Skeletal muscle satellite cell (primary cell): ENCODE results near the gene HOXA7.

ENCODE experiments used
- H3K27me3 ChIP-seq: 2 replicates; pipeline ENCODE4 v1.7.0; 2013; ENCODE audit warnings: low read length; ENCODE audit not compliant: control insufficient read depth, insufficient read depth
- H3K36me3 ChIP-seq: 2 replicates; pipeline ENCODE4 v1.7.0; 2013; ENCODE audit warnings: mild to moderate bottlenecking, control low read depth, low read length; ENCODE audit not compliant: insufficient read depth
- H3K4me1 ChIP-seq: 2 replicates; pipeline ENCODE4 v1.7.0; 2013; ENCODE audit warnings: low read length; ENCODE audit not compliant: control insufficient read depth, insufficient read depth
- H3K4me2 ChIP-seq: 2 replicates; pipeline ENCODE4 v1.7.0; 2013; ENCODE audit warnings: mild to moderate bottlenecking, low read length
- H3K4me3 ChIP-seq: 2 replicates; pipeline ENCODE4 v1.7.0; 2013; ENCODE audit warnings: low read length
- H3K9ac ChIP-seq: 2 replicates; pipeline ENCODE4 v1.7.0; 2013; ENCODE audit warnings: mild to moderate bottlenecking, low read depth, low read length, moderate library complexity
- H3K9me3 ChIP-seq: replicated peaks from 2 replicates; pipeline ENCODE4 v1.7.0; 2013; ENCODE audit warnings: mild to moderate bottlenecking, control low read depth, low read length

The HOXA7 gene

GRCh38 chr7:27145165-27145913 is 11.1 kb downstream of the HOXA7 start:
- Histone ChIP-seq H3K4me1 (peaks cover 32% of the 10 kb centered on the region), H3K9ac (no peak overlapping the region), H3K36me3 (peaks cover 44% of the 10 kb centered on the region), H3K4me3 (no peak overlapping the region), H3K9me3 (no peaks in the 10 kb centered on the region), H3K4me2 (no peak overlapping the region), H3K27me3 (no peaks in the 10 kb centered on the region)

GRCh38 chr7:27144781-27145164 is 11.7 kb downstream of the HOXA7 start:
- Histone ChIP-seq H3K27me3 (no peaks in the 10 kb centered on the region), H3K4me1 (peaks cover 26% of the 10 kb centered on the region), H3K4me2 (no peak overlapping the region), H3K9me3 (no peaks in the 10 kb centered on the region), H3K9ac (no peak overlapping the region), H3K36me3 (peaks cover 50% of the 10 kb centered on the region), H3K4me3 (no peak overlapping the region)

- Histone ChIP-seq H3K27me3 (no peaks in the 10 kb centered on the region), H3K9me3 (no peaks in the 10 kb centered on the region), H3K4me3 (no peak overlapping the region), H3K4me2 (peak overlapping the region; percentile 91), H3K4me1 (peaks cover 20% of the 10 kb centered on the region), H3K36me3 (peaks cover 52% of the 10 kb centered on the region), H3K9ac (no peak overlapping the region)
Measured at GRCh38 chr7:27143950-27144780, 12.3 kb downstream of the HOXA7 start.

GRCh38 chr7:27143023-27143949 is 13.2 kb downstream of the HOXA7 start, which contains the start of gene HOXA5:
TSS of gene HOXA5 (minus strand) at chr7:27143681. CDS start at chr7:27143607, 74 bp downstream.
- H3K4me3 ChIP-seq = peak within 1 kb of the TSS; percentile 67
- peak within 1 kb of the TSS; percentile 62 for H3K9ac ChIP-seq
- no peaks in the 10 kb centered on the region for H3K27me3 ChIP-seq
- H3K4me1 ChIP-seq = peaks cover 11% of the 10 kb centered on the region
- no peaks in the 10 kb centered on the region for H3K9me3 ChIP-seq
- peaks cover 54% of the 10 kb centered on the region for H3K36me3 ChIP-seq
- peak within 1 kb of the TSS; percentile 91 for H3K4me2 ChIP-seq

- no peaks in the 10 kb centered on the region for H3K9me3 ChIP-seq
- H3K9ac ChIP-seq = peak overlapping the region; percentile 62
- peaks cover 7% of the 10 kb centered on the region for H3K4me1 ChIP-seq
- H3K36me3 ChIP-seq = peaks cover 54% of the 10 kb centered on the region
- H3K27me3 ChIP-seq = no peaks in the 10 kb centered on the region
- H3K4me2 ChIP-seq = peak overlapping the region; percentile 91
- peak overlapping the region; percentile 67 for H3K4me3 ChIP-seq
Measured at GRCh38 chr7:27142580-27143022, 13.9 kb downstream of the HOXA7 start.

GRCh38 chr7:27141923-27142579 is 14.4 kb downstream of the HOXA7 start:
- H3K9ac ChIP-seq = peak overlapping the region; percentile 62
- H3K4me1 ChIP-seq = peaks cover 7% of the 10 kb centered on the region
- no peaks in the 10 kb centered on the region for H3K27me3 ChIP-seq
- no peaks in the 10 kb centered on the region for H3K9me3 ChIP-seq
- H3K36me3 ChIP-seq = peaks cover 54% of the 10 kb centered on the region
- no peak overlapping the region for H3K4me3 ChIP-seq
- H3K4me2 ChIP-seq = no peak overlapping the region

GRCh38 chr7:27141137-27141922 is 15.1 kb downstream of the HOXA7 start:
- no peaks in the 10 kb centered on the region for H3K27me3 ChIP-seq
- no peaks in the 10 kb centered on the region for H3K9me3 ChIP-seq
- H3K4me2 ChIP-seq = no peak overlapping the region
- peaks cover 12% of the 10 kb centered on the region for H3K4me1 ChIP-seq
- peaks cover 49% of the 10 kb centered on the region for H3K36me3 ChIP-seq
- H3K9ac ChIP-seq = no peak overlapping the region
- no peak overlapping the region for H3K4me3 ChIP-seq

GRCh38 chr7:27140126-27140857 is 16.2 kb downstream of the HOXA7 start:
- Histone ChIP-seq H3K4me2 (no peak overlapping the region), H3K27me3 (no peaks in the 10 kb centered on the region), H3K4me1 (peaks cover 23% of the 10 kb centered on the region), H3K9me3 (no peaks in the 10 kb centered on the region), H3K36me3 (peaks cover 38% of the 10 kb centered on the region), H3K4me3 (no peak overlapping the region), H3K9ac (no peak overlapping the region)

GRCh38 chr7:27139334-27140125 is 16.9 kb downstream of the HOXA7 start:
- Histone ChIP-seq H3K9me3 (no peaks in the 10 kb centered on the region), H3K9ac (no peak overlapping the region), H3K4me1 (peaks cover 30% of the 10 kb centered on the region), H3K4me3 (no peak overlapping the region), H3K4me2 (no peak overlapping the region), H3K36me3 (peaks cover 31% of the 10 kb centered on the region), H3K27me3 (no peaks in the 10 kb centered on the region)
